ENCODE measurements around the gene PIP5K1C. TPM values are rescaled to one million over a fixed set of nuclear protein-coding genes. Genes with fewer than 3 reads are reported as not detected.

PIP5K1C gene
- polyA plus RNA-seq, 2 of the 4 experiments (the other 2 are of a cell fraction) = 2.6 to 9.3 TPM

GRCh38 chr19:3664879-3665642 lies 35.2 kb downstream of the PIP5K1C start:
- Histone ChIP-seq H3K9me3 (no peaks in the 10 kb centered on the region), H3K4me2 (no peak overlapping the region), H3K4me1 (peaks cover 4% of the 10 kb centered on the region; the same call in 2 of the 3 replicates), H3K27ac (no peak overlapping the region), H3K4me3 (no peak overlapping the region)
- ATAC-seq (no peak), DNase-seq (ENCODE audit: low read depth in 1 of 2, low spot score in 1 of 2) (no peak), FAIRE-seq (no peak)
- WGBS (ENCODE audit: missing lambda C conversion rate) = 65% methylated on average over 7 of the region's 19 CpGs
- POLR2A ChIA-PET = no interaction called here
- CTCF ChIA-PET = interaction anchor here (0.7 to 3.5 kb wide), 12 partner anchors 9 to 304 kb away, joined by 3 to 30 read pairs (median 8); partner anchors contain the start of gene TJP3
- no peak for TF ChIP-seq ELK1 (IDR thresholded peaks at IDR 0.05; ENCODE audit: low read depth, low read length)
- TF ChIP-seq TFCP2L1 (CRISPR knock-in tag; IDR thresholded peaks at IDR 0.05) = no peak
- TF ChIP-seq RFX5 (IDR thresholded peaks at IDR 0.05) = no peak
- TF ChIP-seq MAFK (IDR thresholded peaks at IDR 0.05; ENCODE audit: partially characterized antibody) = no peak
- no peak for TF ChIP-seq HOXA7 (CRISPR knock-in tag; IDR thresholded peaks at IDR 0.05)
- TF ChIP-seq RCOR1 (IDR thresholded peaks at IDR 0.05; ENCODE audit: low read depth, low read length) = no peak
- no peak for TF ChIP-seq EHF (CRISPR knock-in tag; IDR thresholded peaks at IDR 0.05)
- no peak for TF ChIP-seq NFE2L2 (conservative IDR thresholded peaks at IDR 0.05; ENCODE audit: low read length)
- no peak for TF ChIP-seq ZFP36 (IDR thresholded peaks at IDR 0.05; ENCODE audit: borderline replicate concordance, partially characterized antibody)
- no peak for TF ChIP-seq EP300 (IDR thresholded peaks at IDR 0.05)
- no peak for TF ChIP-seq KDM1A (IDR thresholded peaks at IDR 0.05; ENCODE audit: low read depth)
- TF ChIP-seq MYC (IDR thresholded peaks at IDR 0.05; ENCODE audit: borderline replicate concordance, low read length) = no peak
- TF ChIP-seq ZNF302 (CRISPR knock-in tag; IDR thresholded peaks at IDR 0.05) = no peak
- no peak for TF ChIP-seq CHD2 (IDR thresholded peaks at IDR 0.05; ENCODE audit: low read length, partially characterized antibody)
- no peak for TF ChIP-seq HDAC2 (IDR thresholded peaks at IDR 0.05)

- ChIA-PET POLR2A (no interaction called here), CTCF (interaction anchor here (1.8 kb wide), 1 partner anchor 45 kb away, joined by 9 read pairs; the partner anchor contains the start of gene TJP3)
- H3K4me3 ChIP-seq = no peak overlapping the region
- no peak overlapping the region for H3K27ac ChIP-seq
- 89% methylated on average over 18 of the region's 18 CpGs for WGBS (ENCODE audit: missing lambda C conversion rate)
- DNase-seq (ENCODE audit: low read depth in 1 of 2, low spot score in 1 of 2) = no peak
- no peaks in the 10 kb centered on the region for H3K4me1 ChIP-seq
- no peaks in the 10 kb centered on the region for H3K9me3 ChIP-seq
- FAIRE-seq = no peak
- TF ChIP-seq HES2 (IDR thresholded peaks at IDR 0.05) = no peak
- no peak for TF ChIP-seq EHMT2 (IDR thresholded peaks at IDR 0.05; ENCODE audit: low read depth)
- TF ChIP-seq TFCP2L1 (CRISPR knock-in tag; IDR thresholded peaks at IDR 0.05) = no peak
- no peak for TF ChIP-seq MAX (IDR thresholded peaks at IDR 0.05)
- no peak for TF ChIP-seq ELK1 (IDR thresholded peaks at IDR 0.05; ENCODE audit: low read depth, low read length)
- no peak for TF ChIP-seq SMC3 (IDR thresholded peaks at IDR 0.05)
- TF ChIP-seq HOXA7 (CRISPR knock-in tag; IDR thresholded peaks at IDR 0.05) = no peak
- TF ChIP-seq MYC (IDR thresholded peaks at IDR 0.05; ENCODE audit: borderline replicate concordance, low read length) = no peak
- H3K4me2 ChIP-seq = no peak overlapping the region
- ATAC-seq = no peak
Measured at GRCh38 chr19:3663838-3664237, 36.4 kb downstream of the PIP5K1C start.

Measured in A549 (cell line).